Left forelimb (tissue), 1 donor: Measurements from ENCODE around the gene ALG12.

Source experiments
- DNase-seq: peaks from one replicate; pipeline ENCODE4 v3.0.0-alpha.2; 2018; ENCODE audit warnings: low spot score

Gene ALG12

GRCh38 chr22:49911881-49912625 is 6.2 kb downstream of the ALG12 start:
- no peak for DNase-seq

DNA sequence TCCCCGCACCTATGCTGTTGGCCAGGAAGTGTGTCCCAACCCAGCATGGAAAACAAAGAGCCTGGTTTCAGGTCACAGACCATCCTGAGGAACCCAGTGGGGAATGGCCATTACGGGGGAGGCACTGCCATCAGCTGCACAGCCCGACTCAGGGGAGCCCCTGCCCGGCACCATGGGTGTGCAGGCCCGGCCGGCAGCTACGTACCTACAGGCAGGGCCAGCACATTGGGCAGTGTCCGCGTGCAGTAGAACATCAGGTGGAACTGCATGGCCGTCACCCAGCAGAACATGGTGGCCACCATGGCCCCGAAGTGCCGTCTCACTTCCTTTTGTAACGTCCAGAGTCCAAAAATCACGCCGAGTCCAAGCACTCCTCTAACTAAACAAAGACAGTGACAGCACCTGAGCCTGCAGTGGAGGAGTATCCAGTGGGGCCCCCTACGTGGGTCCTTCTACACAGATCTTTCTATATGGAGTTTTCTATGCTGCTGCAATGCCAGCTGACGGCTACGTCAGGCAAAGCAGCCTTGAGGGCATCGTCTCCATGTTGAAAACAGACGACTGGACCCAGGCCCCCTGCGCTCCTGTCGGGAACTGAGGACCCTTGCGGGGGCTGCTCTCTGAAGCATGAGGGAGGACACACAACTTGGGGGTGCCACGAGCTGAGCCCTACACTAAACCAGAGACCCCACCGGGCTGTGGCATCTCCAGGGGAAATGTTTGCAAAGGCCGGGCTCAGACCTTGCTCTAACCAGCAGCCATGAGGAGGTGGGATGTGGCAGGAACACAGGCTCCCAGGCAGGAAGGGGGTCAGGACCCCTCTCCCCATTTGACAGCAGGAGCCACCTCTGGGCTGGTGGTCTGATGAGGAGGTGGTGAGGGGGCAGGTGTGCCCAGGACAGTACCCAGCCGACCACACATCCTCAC is 7.7 kb downstream of the ALG12 start:
- DNase-seq = no peak

- no peak for DNase-seq
These were observed 8.6 kb downstream of the ALG12 start for GRCh38 chr22:49909476-49910205.

- no peak for DNase-seq
These were observed 10.4 kb downstream of the ALG12 start for GRCh38 chr22:49907807-49908206.

DNA sequence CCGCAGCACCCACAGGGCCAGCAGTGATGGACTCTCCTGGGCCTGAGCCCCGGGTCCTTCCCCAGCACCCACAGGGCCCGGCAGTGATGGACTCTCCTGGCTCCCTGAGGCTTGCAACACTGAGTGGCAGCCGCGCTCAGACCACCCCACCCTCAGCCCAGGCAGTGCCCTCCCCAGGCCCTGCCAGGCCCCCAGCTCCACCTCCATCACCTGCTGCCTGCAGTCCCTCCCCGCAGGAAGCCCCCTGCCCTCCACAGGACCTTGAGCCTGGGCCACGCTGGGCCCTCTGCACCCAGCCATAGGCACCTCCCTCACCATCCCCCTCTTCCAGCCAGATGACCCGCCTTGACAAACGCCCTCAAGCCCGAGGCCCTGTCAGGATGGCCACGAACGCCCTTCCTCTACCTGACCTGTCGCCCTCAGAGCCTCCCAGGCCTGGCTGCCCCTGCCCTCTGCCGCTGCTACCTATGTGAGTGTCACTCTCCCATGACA is 11.4 kb downstream of the ALG12 start:
- DNase-seq = no peak

DNA sequence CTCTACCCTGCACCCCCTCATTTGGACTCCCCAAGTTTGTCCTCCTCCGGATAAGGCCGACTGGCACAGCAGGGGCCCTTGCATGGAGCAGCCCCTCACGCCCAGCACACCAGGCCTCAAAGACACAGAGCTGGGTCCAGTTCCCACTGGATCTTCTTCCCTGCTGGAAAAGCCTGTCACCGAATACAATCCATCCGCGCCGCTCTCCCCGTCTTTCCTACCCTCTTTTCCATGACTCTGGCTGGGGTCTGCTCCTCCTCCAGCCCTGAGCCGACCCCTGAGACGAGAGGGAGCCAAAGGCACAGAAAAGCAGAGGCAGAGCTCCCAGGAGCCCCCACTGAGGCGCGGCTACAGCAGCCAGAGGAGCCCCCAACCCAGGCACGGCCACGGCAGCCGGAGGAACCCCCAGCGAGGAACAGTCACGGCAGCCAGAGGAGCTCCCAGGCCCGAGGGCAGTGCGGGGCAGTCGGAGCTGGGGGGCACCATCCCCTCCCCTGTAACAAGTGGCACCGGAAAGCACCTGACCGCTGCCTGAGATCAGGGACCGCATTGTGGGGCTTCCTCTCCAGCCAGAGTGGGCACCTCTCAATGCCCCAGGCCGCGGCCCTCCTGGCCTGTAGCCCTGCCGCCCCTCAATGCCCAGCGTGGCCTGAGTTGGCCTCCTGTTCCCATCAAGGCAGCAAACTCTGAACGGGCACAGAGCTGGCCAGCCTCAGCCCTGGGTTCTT is 12.0 kb downstream of the ALG12 start:
- DNase-seq = peak; percentile 54

DNA sequence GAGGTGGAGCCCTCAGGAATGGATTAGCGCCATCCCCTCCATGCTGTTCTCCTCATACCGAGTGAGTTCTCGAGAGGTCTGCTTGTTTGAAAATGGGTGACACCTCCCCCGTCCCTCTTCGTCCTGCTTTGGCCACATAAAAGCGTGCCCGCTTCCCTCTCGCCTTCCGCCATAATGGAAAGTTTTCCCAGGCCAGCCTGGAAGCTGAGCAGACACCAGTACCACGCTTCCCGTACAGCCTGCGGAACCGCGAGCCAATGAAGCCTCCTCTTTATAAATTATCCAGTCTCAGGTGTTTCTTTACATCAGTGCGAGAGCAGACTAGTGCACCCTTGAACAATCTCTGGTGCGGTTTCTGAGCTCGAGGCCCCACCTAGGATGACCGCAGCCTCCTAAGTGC is 12.8 kb downstream of the ALG12 start:
- no peak for DNase-seq

DNA sequence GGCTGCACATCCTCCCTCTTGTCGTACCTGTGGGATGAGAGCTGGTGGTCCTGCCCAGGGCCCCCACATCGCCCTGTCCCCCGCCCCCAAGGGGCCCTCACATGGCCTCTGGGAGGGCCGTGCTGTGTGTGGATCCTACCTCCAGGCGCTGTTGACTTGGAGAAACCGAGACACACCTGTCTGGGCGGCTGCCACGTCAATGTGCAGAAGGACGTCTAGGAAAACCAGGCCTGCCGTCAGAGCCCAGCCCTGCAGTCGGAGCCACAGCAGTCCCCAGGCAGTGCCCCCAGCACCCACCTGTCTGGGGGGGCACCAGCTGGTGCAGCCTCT is 14.2 kb downstream of the ALG12 start:
- DNase-seq = no peak

- DNase-seq = peak; percentile 53
These were observed 14.8 kb downstream of the ALG12 start for GRCh38 chr22:49903322-49904039.

- DNase-seq = no peak
These were observed 16.8 kb downstream of the ALG12 start for GRCh38 chr22:49901457-49901856.

- DNase-seq = no peak
These were observed 17.6 kb downstream of the ALG12 start for GRCh38 chr22:49900441-49901230.

- no peak for DNase-seq
These were observed 18.7 kb downstream of the ALG12 start for GRCh38 chr22:49899530-49899929.

DNA sequence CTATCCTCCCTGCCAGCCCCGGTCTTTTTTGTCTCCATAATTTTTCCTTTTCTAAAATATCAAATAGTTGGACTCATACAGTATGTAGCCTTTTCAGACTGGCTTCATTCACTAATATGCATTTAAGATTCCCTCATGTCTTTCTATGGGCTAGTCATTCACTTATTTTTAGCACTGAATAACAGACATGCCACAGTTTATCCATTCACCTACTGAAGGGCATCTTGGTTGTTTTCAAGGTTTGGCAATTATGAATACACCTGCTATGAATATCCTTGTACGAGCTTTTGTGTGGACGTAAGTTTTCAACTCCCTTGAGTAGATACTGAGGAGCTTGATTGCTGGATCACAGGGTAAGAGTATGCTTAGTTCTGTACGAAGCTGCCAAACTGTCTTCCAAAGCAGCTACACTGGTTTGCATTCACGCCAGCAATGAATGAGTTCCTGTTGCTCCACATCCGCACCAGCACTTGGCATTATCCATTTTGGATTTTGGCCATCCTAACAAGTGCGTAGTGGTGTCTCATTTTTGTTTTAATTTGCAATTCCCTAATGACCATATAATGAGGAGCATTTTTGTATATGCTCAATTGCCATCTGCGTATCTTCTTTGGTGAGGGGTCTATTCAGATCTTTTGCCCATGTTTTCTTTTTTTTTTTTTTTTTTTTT is 21.1 kb downstream of the ALG12 start:
- no peak for DNase-seq

DNA sequence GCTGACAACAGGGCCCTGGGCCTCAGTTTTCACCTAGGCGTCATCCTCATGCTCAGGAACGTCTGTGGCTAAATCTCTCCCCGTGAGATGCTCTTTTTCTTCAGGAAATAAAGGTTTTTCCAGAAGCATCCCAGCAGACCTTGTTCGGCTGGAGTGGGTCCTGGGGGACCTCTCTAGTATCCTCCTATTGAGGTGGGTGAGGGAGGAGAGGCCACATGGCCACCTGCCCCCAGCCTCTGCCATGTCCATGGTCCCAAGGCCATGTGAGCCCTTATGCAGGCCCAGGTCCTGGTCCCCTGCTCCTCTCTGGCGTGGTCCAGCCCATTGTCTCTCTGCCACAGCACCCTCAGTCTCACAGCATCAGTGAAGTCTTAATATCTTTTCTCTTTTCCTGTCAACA is 22.0 kb downstream of the ALG12 start:
- no peak for DNase-seq

- DNase-seq = no peak
These were observed 23.8 kb downstream of the ALG12 start for GRCh38 chr22:49894322-49895054.

DNA sequence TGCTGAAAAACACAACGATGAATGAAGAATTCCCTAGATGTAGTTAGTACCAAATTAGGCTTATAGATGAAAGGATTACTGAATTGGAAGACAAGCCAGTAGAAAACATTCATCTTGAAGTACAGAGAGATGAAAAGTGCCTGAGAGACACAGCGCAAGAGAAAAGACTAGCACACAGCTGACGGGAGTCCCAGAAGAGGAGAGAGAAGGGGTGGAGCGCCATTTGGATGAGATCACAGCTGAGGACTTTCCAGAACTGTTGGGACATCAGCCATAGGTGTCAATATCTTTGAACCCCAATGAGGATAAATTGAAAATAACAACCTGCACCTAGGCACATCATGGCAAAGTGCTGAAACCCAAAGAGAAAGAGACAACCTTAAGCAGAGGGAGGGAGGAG is 25.2 kb downstream of the ALG12 start:
- no peak for DNase-seq

DNA sequence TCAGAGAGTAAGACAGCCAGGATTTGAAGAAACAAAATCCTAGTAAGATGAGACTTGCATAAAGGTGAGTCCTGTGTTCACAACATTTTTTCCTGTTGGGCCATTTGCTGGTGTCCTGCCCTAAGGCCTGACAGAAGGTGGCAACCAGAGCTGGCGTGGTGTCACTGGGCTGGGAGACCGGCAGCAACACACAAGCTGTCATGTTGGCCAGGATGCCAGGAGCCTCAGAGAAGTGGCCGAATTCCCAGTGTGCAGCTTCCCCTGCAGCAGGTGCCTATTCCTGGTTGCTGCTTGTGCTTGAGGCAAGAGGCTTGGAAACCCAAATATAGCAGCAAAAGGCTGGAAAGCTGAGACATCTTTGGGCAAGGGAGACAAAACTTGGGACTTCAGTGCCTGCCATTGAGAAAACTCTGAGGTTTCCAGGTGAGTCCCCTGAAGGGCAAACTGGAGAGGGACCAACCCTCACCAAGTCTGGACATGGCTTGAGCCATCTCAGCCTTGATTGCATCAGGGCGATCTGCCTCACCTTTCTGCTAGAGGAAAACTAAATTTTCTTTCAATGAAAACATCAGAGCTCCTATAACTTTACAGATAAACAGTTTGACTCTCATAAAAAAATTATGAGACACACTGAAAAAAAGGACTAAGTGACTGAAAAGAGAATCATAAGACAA is 25.9 kb downstream of the ALG12 start:
- no peak for DNase-seq

DNA sequence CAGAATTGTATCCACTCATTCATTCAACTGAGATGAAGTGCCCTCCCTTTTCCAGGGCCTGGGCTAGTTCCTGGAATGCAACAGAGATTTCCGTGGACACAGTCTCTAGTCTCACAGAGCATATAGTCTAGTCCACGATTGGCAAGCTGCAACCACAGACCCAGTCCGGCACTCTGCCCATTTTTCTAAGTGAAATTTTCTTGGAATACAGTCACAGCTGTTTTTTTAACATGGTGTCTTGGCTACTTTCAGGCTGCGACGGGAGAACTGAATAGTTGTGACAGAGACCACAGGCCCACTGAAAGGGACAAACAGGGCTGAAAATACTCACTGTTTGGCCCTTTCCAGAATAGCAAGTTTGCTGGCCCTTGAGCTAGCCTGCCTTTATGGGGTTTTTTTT is 29.2 kb downstream of the ALG12 start:
- DNase-seq = no peak

DNA sequence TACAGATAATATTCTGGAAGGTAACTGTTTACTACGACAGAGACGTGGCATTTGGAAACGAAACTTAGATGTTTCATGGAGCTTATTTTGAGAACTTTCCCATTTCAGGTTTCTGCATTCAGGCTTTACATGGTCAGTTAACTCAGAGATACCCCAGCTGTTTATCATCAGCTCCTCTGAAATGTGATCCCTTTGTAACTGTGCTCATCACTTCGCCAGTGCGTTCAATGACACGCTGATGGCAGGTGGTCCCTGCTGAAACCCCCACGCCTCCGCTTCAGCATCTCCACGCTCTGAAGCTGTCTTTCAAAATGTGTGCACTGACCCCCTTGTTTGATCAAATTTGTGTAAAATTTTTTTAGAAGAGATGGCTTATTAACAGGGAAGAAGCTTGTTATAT is 30.5 kb downstream of the ALG12 start:
- DNase-seq = no peak
